HEK293 (cell line): ENCODE results near the gene KRT13.

Experiments
- CTCF ChIA-PET: fragments of 350-600 bp; formaldehyde crosslinking; extraction: SDS; loops from one replicate; lab custom pipeline; 2021; ENCODE audit warnings: antibody characterized with exemption; lab: Yijun Ruan, JAX
- POLR2A ChIA-PET: fragments of 300-600 bp; formaldehyde crosslinking; extraction: SDS; loops from one replicate; lab custom pipeline; 2020; ENCODE audit warnings: antibody characterized with exemption, inconsistent platforms; lab: Yijun Ruan, JAX
- H3K27ac ChIP-seq: fragments of 200-500 bp; sonication (Bioruptor generic); 2 replicates; pipeline ENCODE4 v1.5.1; 2014; ENCODE audit warnings: low read depth, low read length, control low read depth, inconsistent platforms; ENCODE audit errors: extremely low read depth
- H3K36me3 ChIP-seq, 2 experiments: fragments of 200-500 bp in 1 of 2; sonication (Bioruptor generic) in 1 of 2; 1 replicate in 1 of 2; 2 replicates in 1 of 2; pipeline ENCODE4 v1.5.1; 2014 to 2017; ENCODE audit warnings: inconsistent platforms in 2 of 2, low read length in 2 of 2; ENCODE audit not compliant: control insufficient read depth in 2 of 2, insufficient read depth in 1 of 2
- H3K4me1 ChIP-seq: fragments of 200-500 bp; sonication (Bioruptor generic); 2 replicates; pipeline ENCODE4 v1.5.1; 2014; ENCODE audit warnings: mild to moderate bottlenecking, low read length, inconsistent platforms; ENCODE audit not compliant: control insufficient read depth, insufficient read depth
- H3K4me3 ChIP-seq: 2 replicates; pipeline ENCODE4 v1.5.1; 2011; ENCODE audit warnings: low read depth, mild to moderate bottlenecking, control low read depth, low read length, moderate library complexity
- H3K9me3 ChIP-seq: fragments of 200-500 bp; sonication (Bioruptor generic); 2 replicates; pipeline ENCODE4 v1.5.1; 2014; ENCODE audit warnings: low read depth, low read length, inconsistent platforms; ENCODE audit not compliant: control insufficient read depth, insufficient read depth
- GLIS2 ChIP-seq: fragments of 450-650 bp; formaldehyde crosslinking; IDR thresholded peaks from 2 replicates; pipeline ENCODE4 v1.5.1; 2016; ENCODE audit warnings: missing biosample characterization, missing genetic modification characterization
- KLF9 ChIP-seq: fragments of 450-650 bp; formaldehyde crosslinking; IDR thresholded peaks from 2 replicates; pipeline ENCODE4 v1.5.1; 2016; ENCODE audit warnings: missing biosample characterization, missing genetic modification characterization, low read depth
- PRDM1 ChIP-seq: fragments of 450-650 bp; formaldehyde crosslinking; IDR thresholded peaks from 2 replicates; pipeline ENCODE4; 2016; ENCODE audit warnings: missing biosample characterization, missing genetic modification characterization
- SALL2 ChIP-seq: fragments of 450-650 bp; formaldehyde crosslinking; IDR thresholded peaks from 2 replicates; pipeline ENCODE4 v1.5.0; 2017; ENCODE audit warnings: missing biosample characterization, mild to moderate bottlenecking, missing genetic modification characterization, borderline replicate concordance
- WT1 ChIP-seq: fragments of 450-650 bp; formaldehyde crosslinking; IDR thresholded peaks from 2 replicates; pipeline ENCODE4 v1.5.1; 2016; ENCODE audit warnings: missing biosample characterization, missing genetic modification characterization
- ZBTB17 ChIP-seq: fragments of 450-650 bp; formaldehyde crosslinking; IDR thresholded peaks from 2 replicates; pipeline ENCODE4 v1.5.1; 2016; ENCODE audit warnings: missing biosample characterization, missing genetic modification characterization
- ZBTB20 ChIP-seq: fragments of 450-650 bp; formaldehyde crosslinking; IDR thresholded peaks from 2 replicates; pipeline ENCODE4 v1.5.1; 2016; ENCODE audit warnings: missing biosample characterization, missing genetic modification characterization
- ZFP3 ChIP-seq: fragments of 450-650 bp; formaldehyde crosslinking; IDR thresholded peaks from 2 replicates; pipeline ENCODE4 v1.5.1; 2016; ENCODE audit warnings: low read depth, missing biosample characterization, missing genetic modification characterization
- ZNF121 ChIP-seq: fragments of 450-650 bp; formaldehyde crosslinking; IDR thresholded peaks from 2 replicates; pipeline ENCODE4 v1.5.1; 2016; ENCODE audit warnings: missing biosample characterization, missing genetic modification characterization
- ZNF146 ChIP-seq: fragments of 450-650 bp; formaldehyde crosslinking; IDR thresholded peaks from 2 replicates; pipeline ENCODE4 v1.5.1; 2016; ENCODE audit warnings: missing biosample characterization, missing genetic modification characterization
- ZNF223 ChIP-seq: fragments of 450-650 bp; formaldehyde crosslinking; IDR thresholded peaks from 2 replicates; pipeline ENCODE4 v1.5.1; 2016; ENCODE audit warnings: missing biosample characterization, missing genetic modification characterization
- ZNF302 ChIP-seq: fragments of 450-650 bp; formaldehyde crosslinking; IDR thresholded peaks from 2 replicates; pipeline ENCODE4 v1.5.1; 2016; ENCODE audit warnings: missing biosample characterization, missing genetic modification characterization, low read depth
- ZNF366 ChIP-seq: fragments of 450-650 bp; formaldehyde crosslinking; conservative IDR thresholded peaks from 2 replicates; pipeline ENCODE4 v1.5.1; 2016; ENCODE audit warnings: missing biosample characterization, missing genetic modification characterization
- ZNF391 ChIP-seq: fragments of 450-650 bp; formaldehyde crosslinking; IDR thresholded peaks from 2 replicates; pipeline ENCODE4 v1.5.1; 2016; ENCODE audit warnings: low read depth, missing biosample characterization, missing genetic modification characterization, borderline replicate concordance
- ZNF48 ChIP-seq: fragments of 450-650 bp; formaldehyde crosslinking; IDR thresholded peaks from 2 replicates; pipeline ENCODE4 v1.5.1; 2016; ENCODE audit warnings: missing biosample characterization, missing genetic modification characterization
- ZNF664 ChIP-seq: fragments of 450-650 bp; formaldehyde crosslinking; IDR thresholded peaks from 2 replicates; pipeline ENCODE4 v1.5.1; 2016; ENCODE audit warnings: missing biosample characterization, missing genetic modification characterization
- ZNF768 ChIP-seq: fragments of 450-650 bp; formaldehyde crosslinking; IDR thresholded peaks from 2 replicates; pipeline ENCODE4 v1.5.1; 2018; ENCODE audit warnings: missing biosample characterization, mild to moderate bottlenecking, missing genetic modification characterization
- ZSCAN16 ChIP-seq: fragments of 450-650 bp; formaldehyde crosslinking; IDR thresholded peaks from 2 replicates; pipeline ENCODE4 v1.5.1; 2016; ENCODE audit warnings: missing biosample characterization, missing genetic modification characterization
- TF ChIP-seq, protein P1 (sequence below): fragments of 450-650 bp; formaldehyde crosslinking; IDR thresholded peaks from 2 replicates; pipeline ENCODE4 v1.5.1; 2016; ENCODE audit warnings: missing biosample characterization, missing genetic modification characterization
- TF ChIP-seq, protein P2 (sequence below): fragments of 450-650 bp; formaldehyde crosslinking; IDR thresholded peaks from 2 replicates; pipeline ENCODE4 v1.5.1; 2016; ENCODE audit warnings: missing biosample characterization, missing genetic modification characterization
- TF ChIP-seq, protein P3 (sequence below): fragments of 450-650 bp; formaldehyde crosslinking; IDR thresholded peaks from 2 replicates; pipeline ENCODE4 v1.5.1; 2016; ENCODE audit warnings: missing biosample characterization, missing genetic modification characterization
- TF ChIP-seq, protein P4 (sequence below): fragments of 450-650 bp; formaldehyde crosslinking; IDR thresholded peaks from 2 replicates; pipeline ENCODE4 v1.5.1; 2016; ENCODE audit warnings: missing biosample characterization, missing genetic modification characterization
- TF ChIP-seq, protein P5 (sequence below): fragments of 450-650 bp; IDR thresholded peaks from 2 replicates; pipeline ENCODE4 v1.5.1; 2018; ENCODE audit warnings: missing biosample characterization, missing genetic modification characterization
- TF ChIP-seq, protein P6 (sequence below): fragments of 450-650 bp; formaldehyde crosslinking; IDR thresholded peaks from 2 replicates; pipeline ENCODE4 v1.5.1; 2017; ENCODE audit warnings: missing biosample characterization, missing genetic modification characterization

The KRT13 gene

DNA sequence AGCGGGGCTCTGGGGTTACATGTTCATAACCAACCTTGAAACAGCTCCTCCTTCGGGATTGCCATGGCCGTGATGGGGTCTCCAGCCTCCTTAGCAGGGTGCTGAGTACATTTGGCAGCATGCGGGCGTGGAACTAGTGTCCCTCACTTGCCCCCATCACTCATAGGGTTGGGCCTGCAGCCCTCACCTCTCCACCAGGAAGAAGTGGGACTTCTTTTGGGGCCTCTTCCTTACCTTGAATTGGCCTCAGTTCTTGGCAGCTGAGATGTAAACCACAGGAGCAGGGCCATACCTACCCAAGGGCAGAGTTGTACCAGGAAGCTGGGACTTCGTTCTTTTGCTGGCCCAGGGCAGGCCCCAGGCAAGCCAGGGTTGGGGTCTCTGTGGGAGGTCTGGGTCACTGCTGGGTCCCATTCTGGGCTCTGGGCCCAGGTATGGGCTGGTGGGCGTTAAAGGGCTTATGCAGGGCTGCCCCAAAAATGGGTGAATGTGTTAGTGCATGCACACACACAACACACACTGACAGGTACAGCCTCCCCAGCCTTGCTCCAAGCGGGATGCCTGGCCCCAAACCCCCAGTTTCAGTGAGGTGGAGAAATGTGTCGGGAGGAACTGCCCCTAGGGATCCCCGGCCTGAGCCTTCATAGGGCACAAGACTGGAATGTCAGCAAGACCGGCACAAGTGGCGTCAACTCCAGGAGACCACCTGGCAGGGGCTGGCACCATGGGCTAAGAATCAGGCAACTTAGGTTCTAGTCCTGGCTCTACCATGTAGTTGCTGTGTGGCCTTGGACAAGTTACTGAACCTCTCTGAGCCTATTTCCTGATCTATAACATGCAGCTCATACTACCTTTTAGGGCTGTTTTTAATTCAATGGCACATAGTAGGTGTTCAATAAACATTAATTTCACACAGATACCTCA, 17.2 kb upstream of the KRT13 start (continued):
- TF ChIP-seq ZNF664 (tag by site-specific recombination) (peak; percentile 78), ZNF302 (tag by site-specific recombination) (no peak), ZNF48 (tag by site-specific recombination) (no peak), PRDM1 (no peak), ZNF223 (tag by site-specific recombination) (no peak), ZBTB17 (tag by site-specific recombination) (no peak)
- TF ChIP-seq, protein P1, sequence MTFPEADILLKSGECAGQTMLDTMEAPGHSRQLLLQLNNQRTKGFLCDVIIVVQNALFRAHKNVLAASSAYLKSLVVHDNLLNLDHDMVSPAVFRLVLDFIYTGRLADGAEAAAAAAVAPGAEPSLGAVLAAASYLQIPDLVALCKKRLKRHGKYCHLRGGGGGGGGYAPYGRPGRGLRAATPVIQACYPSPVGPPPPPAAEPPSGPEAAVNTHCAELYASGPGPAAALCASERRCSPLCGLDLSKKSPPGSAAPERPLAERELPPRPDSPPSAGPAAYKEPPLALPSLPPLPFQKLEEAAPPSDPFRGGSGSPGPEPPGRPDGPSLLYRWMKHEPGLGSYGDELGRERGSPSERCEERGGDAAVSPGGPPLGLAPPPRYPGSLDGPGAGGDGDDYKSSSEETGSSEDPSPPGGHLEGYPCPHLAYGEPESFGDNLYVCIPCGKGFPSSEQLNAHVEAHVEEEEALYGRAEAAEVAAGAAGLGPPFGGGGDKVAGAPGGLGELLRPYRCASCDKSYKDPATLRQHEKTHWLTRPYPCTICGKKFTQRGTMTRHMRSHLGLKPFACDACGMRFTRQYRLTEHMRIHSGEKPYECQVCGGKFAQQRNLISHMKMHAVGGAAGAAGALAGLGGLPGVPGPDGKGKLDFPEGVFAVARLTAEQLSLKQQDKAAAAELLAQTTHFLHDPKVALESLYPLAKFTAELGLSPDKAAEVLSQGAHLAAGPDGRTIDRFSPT (tag by site-specific recombination): no peak

DNA sequence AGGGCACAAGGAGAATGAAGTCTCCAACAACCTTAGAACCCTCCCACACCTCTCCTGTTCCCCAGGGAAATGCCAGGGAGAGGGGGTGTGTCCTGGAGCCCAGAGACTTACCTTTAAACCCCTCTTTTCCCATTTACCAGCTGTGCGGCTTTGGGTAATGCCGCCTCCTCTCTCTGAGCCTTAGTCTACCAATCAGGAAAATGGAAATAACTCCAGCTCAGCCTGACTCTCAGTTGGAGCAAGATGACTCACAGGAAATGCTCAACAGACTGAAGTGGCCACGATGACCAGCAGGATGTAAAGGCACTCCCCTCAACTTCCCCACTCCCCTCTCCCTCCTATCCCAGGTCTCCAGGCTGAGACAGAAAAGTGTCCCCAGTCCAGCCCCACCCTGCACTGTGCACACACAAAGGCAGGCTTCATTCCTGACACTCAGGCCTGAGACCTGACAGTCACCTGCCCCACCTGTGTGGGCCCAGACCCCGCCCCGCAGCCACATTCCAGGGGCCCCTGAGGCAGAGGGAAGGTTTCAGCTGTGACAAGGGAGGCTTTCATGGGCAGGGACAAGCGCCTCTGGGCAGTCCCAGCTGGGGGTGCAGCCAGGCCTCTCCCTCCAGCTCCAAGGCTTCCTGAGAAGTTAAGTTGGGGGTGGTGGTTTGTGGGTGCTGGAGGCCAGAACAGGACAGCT, 16.3 kb upstream of the KRT13 start:
- Histone ChIP-seq H3K4me3 (no peak overlapping the region), H3K9me3 (no peaks in the 10 kb centered on the region), H3K36me3 (peaks cover 0 to 4% of the 10 kb centered on the region in 2 experiments; a peak in 2 of 3 replicates), H3K4me1 (peaks cover 23% of the 10 kb centered on the region), H3K27ac (no peak overlapping the region; the same call in 1 of the 2 replicates)
- CTCF ChIA-PET: interaction anchor here (0.6 to 2.6 kb wide), 10 partner anchors 15 to 586 kb away, joined by 3 to 20 read pairs (median 4); no protein-coding TSS in a partner anchor
- TF ChIP-seq ZNF391 (tag by site-specific recombination) (no peak), ZSCAN16 (no peak), ZNF768 (no peak), SALL2 (no peak), WT1 (peak; percentile 56), KLF9 (tag by site-specific recombination) (peak; percentile 48; the same call in 1 of the 2 replicates), ZBTB20 (tag by site-specific recombination) (peak; percentile 22; the same call in 1 of the 2 replicates), ZNF146 (tag by site-specific recombination) (no peak), GLIS2 (tag by site-specific recombination) (peak; percentile 37), ZNF121 (no peak), ZFP3 (no peak), ZNF366 (no peak)
- TF ChIP-seq, protein P2, sequence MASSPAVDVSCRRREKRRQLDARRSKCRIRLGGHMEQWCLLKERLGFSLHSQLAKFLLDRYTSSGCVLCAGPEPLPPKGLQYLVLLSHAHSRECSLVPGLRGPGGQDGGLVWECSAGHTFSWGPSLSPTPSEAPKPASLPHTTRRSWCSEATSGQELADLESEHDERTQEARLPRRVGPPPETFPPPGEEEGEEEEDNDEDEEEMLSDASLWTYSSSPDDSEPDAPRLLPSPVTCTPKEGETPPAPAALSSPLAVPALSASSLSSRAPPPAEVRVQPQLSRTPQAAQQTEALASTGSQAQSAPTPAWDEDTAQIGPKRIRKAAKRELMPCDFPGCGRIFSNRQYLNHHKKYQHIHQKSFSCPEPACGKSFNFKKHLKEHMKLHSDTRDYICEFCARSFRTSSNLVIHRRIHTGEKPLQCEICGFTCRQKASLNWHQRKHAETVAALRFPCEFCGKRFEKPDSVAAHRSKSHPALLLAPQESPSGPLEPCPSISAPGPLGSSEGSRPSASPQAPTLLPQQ (tag by site-specific recombination): no peak
- TF ChIP-seq, protein P3, sequence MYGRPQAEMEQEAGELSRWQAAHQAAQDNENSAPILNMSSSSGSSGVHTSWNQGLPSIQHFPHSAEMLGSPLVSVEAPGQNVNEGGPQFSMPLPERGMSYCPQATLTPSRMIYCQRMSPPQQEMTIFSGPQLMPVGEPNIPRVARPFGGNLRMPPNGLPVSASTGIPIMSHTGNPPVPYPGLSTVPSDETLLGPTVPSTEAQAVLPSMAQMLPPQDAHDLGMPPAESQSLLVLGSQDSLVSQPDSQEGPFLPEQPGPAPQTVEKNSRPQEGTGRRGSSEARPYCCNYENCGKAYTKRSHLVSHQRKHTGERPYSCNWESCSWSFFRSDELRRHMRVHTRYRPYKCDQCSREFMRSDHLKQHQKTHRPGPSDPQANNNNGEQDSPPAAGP: peak; percentile 63
- TF ChIP-seq, protein P4, sequence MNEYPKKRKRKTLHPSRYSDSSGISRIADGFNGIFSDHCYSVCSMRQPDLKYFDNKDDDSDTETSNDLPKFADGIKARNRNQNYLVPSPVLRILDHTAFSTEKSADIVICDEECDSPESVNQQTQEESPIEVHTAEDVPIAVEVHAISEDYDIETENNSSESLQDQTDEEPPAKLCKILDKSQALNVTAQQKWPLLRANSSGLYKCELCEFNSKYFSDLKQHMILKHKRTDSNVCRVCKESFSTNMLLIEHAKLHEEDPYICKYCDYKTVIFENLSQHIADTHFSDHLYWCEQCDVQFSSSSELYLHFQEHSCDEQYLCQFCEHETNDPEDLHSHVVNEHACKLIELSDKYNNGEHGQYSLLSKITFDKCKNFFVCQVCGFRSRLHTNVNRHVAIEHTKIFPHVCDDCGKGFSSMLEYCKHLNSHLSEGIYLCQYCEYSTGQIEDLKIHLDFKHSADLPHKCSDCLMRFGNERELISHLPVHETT (tag by site-specific recombination): no peak
- TF ChIP-seq, protein P5, sequence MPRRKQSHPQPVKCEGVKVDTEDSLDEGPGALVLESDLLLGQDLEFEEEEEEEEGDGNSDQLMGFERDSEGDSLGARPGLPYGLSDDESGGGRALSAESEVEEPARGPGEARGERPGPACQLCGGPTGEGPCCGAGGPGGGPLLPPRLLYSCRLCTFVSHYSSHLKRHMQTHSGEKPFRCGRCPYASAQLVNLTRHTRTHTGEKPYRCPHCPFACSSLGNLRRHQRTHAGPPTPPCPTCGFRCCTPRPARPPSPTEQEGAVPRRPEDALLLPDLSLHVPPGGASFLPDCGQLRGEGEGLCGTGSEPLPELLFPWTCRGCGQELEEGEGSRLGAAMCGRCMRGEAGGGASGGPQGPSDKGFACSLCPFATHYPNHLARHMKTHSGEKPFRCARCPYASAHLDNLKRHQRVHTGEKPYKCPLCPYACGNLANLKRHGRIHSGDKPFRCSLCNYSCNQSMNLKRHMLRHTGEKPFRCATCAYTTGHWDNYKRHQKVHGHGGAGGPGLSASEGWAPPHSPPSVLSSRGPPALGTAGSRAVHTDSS: no peak
- TF ChIP-seq, protein P6, sequence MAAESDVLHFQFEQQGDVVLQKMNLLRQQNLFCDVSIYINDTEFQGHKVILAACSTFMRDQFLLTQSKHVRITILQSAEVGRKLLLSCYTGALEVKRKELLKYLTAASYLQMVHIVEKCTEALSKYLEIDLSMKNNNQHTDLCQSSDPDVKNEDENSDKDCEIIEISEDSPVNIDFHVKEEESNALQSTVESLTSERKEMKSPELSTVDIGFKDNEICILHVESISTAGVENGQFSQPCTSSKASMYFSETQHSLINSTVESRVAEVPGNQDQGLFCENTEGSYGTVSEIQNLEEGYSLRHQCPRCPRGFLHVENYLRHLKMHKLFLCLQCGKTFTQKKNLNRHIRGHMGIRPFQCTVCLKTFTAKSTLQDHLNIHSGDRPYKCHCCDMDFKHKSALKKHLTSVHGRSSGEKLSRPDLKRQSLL (tag by site-specific recombination): no peak
- POLR2A ChIA-PET: interaction anchor here (0.7 to 1.8 kb wide), 5 partner anchors 11 to 696 kb away, joined by 3 to 5 read pairs (median 3); no protein-coding TSS in a partner anchor
